Ectodermal cell (in vitro differentiated cells): ENCODE measurements around the gene TMEM213.

ENCODE experiments used
- H3K27ac ChIP-seq: 2 replicates; pipeline ENCODE4 v1.7.0; 2013; ENCODE audit warnings: mild to moderate bottlenecking, low read depth, low read length; ENCODE audit not compliant: insufficient read depth, poor library complexity, severe bottlenecking
- H3K27me3 ChIP-seq: 2 replicates; pipeline ENCODE4 v1.7.0; 2013; ENCODE audit warnings: mild to moderate bottlenecking, low read length; ENCODE audit not compliant: insufficient read depth, control insufficient read depth, poor library complexity, severe bottlenecking
- H3K36me3 ChIP-seq: one replicate; pipeline ENCODE4 v1.7.0; 2013; ENCODE audit warnings: low read length; ENCODE audit not compliant: control insufficient read depth, insufficient read depth
- H3K4me1 ChIP-seq: one replicate; pipeline ENCODE4 v1.7.0; 2013; ENCODE audit warnings: low read length; ENCODE audit not compliant: control insufficient read depth, insufficient read depth
- H3K4me3 ChIP-seq: 2 replicates; pipeline ENCODE4 v1.7.0; 2013; ENCODE audit warnings: low read depth, low read length, control low read depth; ENCODE audit not compliant: insufficient read depth
- H3K9me3 ChIP-seq: 2 replicates; pipeline ENCODE4 v1.7.0; 2013; ENCODE audit warnings: mild to moderate bottlenecking, low read length, moderate library complexity; ENCODE audit not compliant: control insufficient read depth
- WGBS, 2 experiments: methylation state at CpG; one replicate each; pipeline ENCODE4 v1.1.7; 2013; ENCODE audit warnings: missing lambda C conversion rate in 2 of 2; 5-methylcytosine and 5-hydroxymethylcytosine counted together

The TMEM213 gene

DNA sequence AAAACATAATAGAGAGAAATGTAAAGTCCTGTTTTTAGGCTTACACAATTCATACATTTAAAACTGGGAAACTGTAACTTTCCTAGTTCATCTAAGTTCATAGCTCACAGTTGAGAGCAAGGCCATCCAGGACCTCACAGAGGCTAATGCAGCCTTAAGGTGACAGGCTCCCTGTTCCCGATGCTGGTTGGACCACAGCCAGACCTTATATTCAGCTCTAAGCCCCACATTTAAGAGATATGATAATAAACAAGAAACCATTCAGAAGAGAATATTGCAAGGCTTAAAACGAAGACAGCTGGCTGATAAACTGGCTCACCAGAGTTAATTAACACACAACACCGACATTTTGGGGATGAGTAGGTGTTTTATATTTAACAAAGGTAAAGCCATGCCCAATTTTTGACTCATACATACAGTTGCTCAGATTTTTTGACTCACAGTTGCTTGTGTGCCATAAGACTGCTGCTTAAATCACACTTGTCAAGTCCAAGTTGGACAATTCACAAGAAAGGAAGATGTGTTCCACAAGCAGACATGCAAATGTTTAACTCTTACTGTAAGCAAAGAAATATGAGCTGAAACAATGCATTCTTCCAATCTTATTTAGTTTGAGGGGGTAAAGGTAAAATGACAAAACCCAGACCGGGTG lies 41.1 kb upstream of the TMEM213 start:
- Histone ChIP-seq H3K36me3 (no peaks in the 10 kb centered on the region), H3K27ac (no peak overlapping the region), H3K9me3 (no peaks in the 10 kb centered on the region), H3K4me1 (no peaks in the 10 kb centered on the region), H3K4me3 (no peak overlapping the region), H3K27me3 (no peaks in the 10 kb centered on the region)
- 83 to 92% methylated on average over 2 to 4 of the region's 4 CpGs for WGBS, 2 experiments

DNA sequence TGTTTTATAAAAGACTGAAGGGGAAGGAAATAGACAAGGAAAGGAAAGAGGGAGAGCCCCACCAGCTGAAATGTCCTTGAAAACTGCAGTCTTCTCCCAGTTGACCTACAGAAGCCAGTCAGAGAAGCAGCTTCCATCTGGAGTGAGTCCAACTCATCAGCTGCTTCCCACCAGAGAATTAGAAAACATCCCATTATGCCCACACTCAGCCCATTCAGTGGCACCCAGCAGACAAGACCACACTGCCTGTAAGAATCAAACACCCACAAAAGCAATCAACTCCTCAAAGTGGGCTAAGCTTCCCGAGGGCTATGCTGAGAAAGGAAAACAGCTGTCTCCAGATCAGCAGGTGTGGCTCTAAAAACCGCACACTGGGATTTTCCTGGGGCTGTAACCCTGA lies 29.6 kb upstream of the TMEM213 start:
- 77 to 87% methylated on average over 2 of the region's 2 CpGs for WGBS, 2 experiments
- Histone ChIP-seq H3K27me3 (no peaks in the 10 kb centered on the region), H3K4me3 (no peak overlapping the region), H3K36me3 (no peaks in the 10 kb centered on the region), H3K4me1 (no peaks in the 10 kb centered on the region), H3K9me3 (no peaks in the 10 kb centered on the region), H3K27ac (no peak overlapping the region)

DNA sequence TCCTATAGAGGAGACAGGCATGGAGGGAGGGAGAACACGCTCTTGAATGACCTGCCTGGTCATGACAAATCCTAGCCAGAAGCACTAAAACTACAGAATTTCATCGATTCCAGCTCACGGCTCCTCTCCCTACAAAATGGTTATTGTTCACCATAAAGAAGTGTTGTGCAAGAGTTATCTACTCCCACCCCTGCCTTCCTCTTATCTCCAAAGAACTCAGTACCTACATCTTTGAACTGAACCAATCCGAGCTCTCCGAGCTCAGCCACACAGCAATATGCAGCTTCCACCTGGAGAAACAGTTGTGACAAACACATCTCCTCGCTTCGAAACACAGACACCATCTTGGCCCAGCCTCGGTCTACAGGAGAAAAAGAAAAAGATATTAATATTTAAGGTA lies 26.9 kb upstream of the TMEM213 start:
- H3K4me3 ChIP-seq: no peak overlapping the region
- no peaks in the 10 kb centered on the region for H3K36me3 ChIP-seq
- no peaks in the 10 kb centered on the region for H3K27me3 ChIP-seq
- H3K4me1 ChIP-seq: no peaks in the 10 kb centered on the region
- no peak overlapping the region for H3K27ac ChIP-seq
- no peaks in the 10 kb centered on the region for H3K9me3 ChIP-seq
- WGBS, 2 experiments: 91 to 96% methylated on average over 8 of the region's 8 CpGs

DNA sequence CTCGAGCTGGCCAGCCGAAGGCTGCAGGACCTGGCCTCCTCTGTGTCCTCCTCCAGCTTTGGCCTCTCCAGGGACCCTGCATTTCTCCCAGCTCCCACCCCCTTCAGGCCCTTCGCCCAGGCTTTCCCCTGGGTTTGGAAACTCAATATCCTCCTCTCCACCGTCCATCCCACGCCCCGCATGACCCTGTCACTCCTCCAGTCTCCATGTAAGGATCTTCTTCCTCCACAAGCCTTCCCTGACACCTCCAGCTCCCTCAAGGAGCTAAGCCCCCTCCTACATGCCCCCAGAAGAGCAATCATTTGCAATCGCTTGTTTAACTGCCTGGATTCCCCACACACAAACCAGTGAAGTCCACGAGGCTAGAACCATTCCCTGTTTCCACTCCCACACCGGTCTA lies 24.6 kb upstream of the TMEM213 start:
- no peaks in the 10 kb centered on the region for H3K9me3 ChIP-seq
- 91 to 93% methylated on average over 9 of the region's 9 CpGs for WGBS, 2 experiments
- no peaks in the 10 kb centered on the region for H3K36me3 ChIP-seq
- no peak overlapping the region for H3K4me3 ChIP-seq
- no peak overlapping the region for H3K27ac ChIP-seq
- no peaks in the 10 kb centered on the region for H3K27me3 ChIP-seq
- H3K4me1 ChIP-seq: no peaks in the 10 kb centered on the region

DNA sequence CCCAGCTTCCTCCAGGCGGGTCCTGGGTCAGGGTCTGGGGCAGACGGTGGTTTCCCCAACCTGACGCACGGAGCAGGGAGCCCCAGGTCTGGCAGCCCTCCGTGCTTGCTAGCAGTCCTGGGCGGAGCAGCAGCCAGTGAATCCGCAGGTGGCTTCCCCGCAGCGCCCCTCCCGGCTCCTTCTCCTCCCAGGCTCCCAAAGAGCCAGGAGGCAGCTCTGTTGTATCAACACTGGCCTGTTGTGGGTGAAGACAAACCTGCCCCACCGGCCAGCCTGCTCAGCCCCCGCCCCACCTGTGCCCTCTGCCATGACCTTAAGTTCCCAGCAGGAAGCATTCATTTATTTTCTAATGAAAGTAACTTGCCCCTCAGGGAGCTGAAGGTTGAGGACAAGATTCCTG lies 24.0 kb upstream of the TMEM213 start:
- Histone ChIP-seq H3K27me3 (no peaks in the 10 kb centered on the region), H3K4me3 (no peak overlapping the region), H3K27ac (no peak overlapping the region), H3K4me1 (no peaks in the 10 kb centered on the region), H3K9me3 (no peaks in the 10 kb centered on the region), H3K36me3 (no peaks in the 10 kb centered on the region)
- 24 to 26% methylated on average over 12 of the region's 12 CpGs for WGBS, 2 experiments

DNA sequence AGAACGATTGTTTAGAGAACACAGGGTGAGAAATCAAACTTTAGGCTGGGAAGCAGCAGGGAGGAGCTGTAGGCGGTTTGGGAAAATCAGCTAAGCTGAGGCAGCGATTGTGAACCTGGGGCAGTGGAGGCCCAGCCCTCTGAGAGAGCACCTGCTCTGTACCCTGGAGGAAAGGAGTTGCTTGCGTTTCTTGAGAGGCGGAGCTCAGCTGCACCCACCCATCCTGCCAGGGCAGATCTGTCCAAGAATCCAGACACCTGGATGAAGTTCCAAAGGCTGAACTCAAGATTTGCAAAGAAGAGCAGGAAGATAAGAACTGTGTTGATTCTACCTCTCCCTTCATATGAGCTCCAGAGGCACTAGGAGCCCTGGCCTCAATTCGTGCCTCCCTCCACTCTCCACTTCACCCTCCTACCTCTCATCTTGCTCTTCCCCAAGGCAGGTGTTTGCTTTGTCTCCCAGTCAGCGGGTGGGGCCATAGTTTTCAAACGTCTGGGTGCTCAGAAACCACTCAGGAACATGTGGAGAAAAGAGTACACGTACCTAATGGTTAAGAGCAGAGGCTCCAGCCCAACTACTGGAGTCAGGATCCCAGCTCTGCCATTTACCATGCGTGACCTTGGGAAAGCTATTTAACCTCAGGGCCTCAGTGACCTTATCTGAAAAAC lies 21.5 kb upstream of the TMEM213 start:
- 73 to 76% methylated on average over 10 of the region's 10 CpGs for WGBS, 2 experiments
- H3K4me3 ChIP-seq: no peak overlapping the region
- H3K27ac ChIP-seq: no peak overlapping the region
- no peaks in the 10 kb centered on the region for H3K4me1 ChIP-seq
- H3K9me3 ChIP-seq: no peaks in the 10 kb centered on the region
- no peaks in the 10 kb centered on the region for H3K27me3 ChIP-seq
- no peaks in the 10 kb centered on the region for H3K36me3 ChIP-seq

DNA sequence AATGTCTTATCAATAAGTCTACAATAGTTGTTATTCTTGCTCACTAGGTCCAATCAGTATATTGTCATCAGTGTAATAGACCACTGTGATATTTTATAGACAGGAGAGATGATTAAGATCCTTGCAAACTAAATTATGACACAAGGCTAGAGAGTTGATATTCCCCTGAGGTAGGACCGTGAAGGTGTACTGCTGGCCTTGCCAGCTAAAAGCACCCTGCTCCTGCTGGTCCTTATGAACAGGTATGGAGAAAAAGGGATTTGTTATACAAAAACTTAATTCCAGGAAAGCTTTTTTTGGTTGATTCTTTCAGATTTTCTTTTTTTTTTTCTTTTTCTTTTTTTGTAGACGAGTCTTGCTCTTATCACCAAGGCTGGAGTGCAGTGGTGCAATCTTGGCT lies 16.8 kb upstream of the TMEM213 start:
- Histone ChIP-seq H3K36me3 (no peaks in the 10 kb centered on the region), H3K27ac (no peak overlapping the region), H3K9me3 (no peaks in the 10 kb centered on the region), H3K4me1 (no peaks in the 10 kb centered on the region), H3K4me3 (no peak overlapping the region), H3K27me3 (no peaks in the 10 kb centered on the region)
- WGBS, 2 experiments: 91 to 100% methylated on average over 2 of the region's 2 CpGs

DNA sequence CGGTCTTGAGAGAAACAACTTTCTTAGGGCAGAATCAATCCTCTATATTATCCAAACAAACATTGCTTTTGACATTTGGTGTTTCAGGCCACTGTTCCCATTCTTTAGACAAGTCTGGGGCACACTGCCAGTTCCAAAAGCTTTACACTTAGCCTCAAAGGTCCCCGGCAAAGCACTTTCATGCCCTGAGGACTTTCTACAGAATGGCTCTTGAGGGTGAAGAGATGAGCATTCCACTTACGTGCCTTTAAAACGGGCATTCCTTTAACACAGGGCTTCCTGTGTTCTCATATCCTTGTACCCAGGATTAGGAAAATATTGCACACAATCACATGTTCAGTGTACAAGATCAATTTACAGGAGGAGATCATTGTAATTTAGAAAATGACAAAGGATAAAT lies 13.1 kb upstream of the TMEM213 start:
- Histone ChIP-seq H3K9me3 (no peaks in the 10 kb centered on the region), H3K4me1 (no peaks in the 10 kb centered on the region), H3K27ac (no peak overlapping the region), H3K36me3 (no peaks in the 10 kb centered on the region), H3K4me3 (no peak overlapping the region), H3K27me3 (no peaks in the 10 kb centered on the region)
- WGBS, 2 experiments: 69 to 71% methylated on average over 4 of the region's 4 CpGs

DNA sequence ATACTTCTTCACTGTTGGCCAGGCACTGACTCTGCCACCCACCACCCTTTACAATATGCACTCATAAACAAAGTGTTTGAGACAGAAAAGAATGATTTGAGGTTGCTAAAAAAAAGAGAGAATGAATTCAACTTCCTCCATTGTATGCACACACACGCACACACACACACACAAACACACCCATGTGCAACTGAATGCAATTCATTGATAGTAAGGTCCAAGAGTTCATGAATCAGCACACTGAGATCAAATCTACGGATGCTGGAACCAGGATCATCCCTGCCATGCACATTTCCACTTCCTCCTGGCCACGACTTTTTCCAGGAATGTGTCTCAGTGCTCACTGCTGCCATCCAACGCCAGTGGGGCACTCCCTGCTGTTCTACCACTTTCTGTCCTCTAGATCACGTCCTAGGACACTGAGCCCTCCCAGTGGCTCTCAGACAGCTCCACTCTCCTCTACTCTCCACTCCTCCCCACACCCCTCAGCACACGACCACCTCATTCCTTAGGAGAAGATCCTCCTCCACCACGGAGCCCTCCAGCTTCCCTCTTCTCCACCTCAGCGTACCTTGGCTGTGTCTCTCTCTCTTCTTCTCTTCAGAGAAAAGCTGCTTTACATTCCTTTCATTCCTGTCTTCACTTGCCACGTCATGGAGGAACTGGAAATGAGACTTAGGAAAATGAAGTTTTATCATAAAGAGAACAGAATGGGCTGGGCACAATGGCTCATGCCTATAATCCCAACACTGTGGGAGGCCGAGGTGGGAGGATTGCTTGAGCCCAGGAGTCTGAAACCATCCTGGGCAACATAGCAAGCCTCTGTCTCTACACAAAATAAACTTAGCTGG lies 12.0 kb upstream of the TMEM213 start:
- Histone ChIP-seq H3K9me3 (no peaks in the 10 kb centered on the region), H3K4me3 (no peak overlapping the region), H3K27me3 (no peaks in the 10 kb centered on the region), H3K36me3 (no peaks in the 10 kb centered on the region), H3K4me1 (no peaks in the 10 kb centered on the region), H3K27ac (no peak overlapping the region)
- 63 to 70% methylated on average over 10 of the region's 10 CpGs for WGBS, 2 experiments

DNA sequence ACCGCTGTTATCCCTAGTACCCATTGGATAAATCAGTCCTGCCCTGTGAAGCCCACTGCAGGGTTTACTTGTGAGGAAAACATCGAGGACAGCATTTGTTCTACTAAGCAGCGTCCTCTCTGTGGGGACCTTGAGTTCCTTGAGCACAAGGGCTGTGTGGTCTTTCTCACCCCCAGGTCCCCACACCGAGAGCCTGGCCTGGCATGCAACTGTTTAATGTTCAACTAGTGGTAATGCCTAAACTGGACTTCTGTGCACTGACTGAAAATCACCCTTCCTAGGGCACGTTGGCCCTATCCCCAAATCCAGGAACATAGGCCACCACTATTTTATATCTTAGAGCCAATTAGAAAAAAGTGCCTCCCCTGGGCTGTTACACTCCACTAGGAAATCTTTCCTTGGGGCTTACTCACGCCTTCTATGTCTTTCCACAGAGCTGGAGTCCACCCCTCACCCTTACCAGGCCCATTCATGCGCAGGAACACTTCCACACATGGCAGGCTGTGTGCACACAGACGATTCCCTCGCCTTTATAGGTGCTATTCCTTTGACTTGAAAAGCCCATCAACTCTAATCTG lies 1.7 kb upstream of the TMEM213 start:
- WGBS, 2 experiments: 90 to 93% methylated on average over 9 of the region's 9 CpGs
- Histone ChIP-seq H3K9me3 (no peaks in the 10 kb centered on the region), H3K27me3 (peaks cover 3% of the 10 kb centered on the region), H3K4me1 (no peaks in the 10 kb centered on the region), H3K4me3 (no peak overlapping the region), H3K36me3 (no peaks in the 10 kb centered on the region), H3K27ac (no peak overlapping the region)
